H9 (cell line): ENCODE data around the gene ZNF614. TPM values are rescaled to one million over a fixed set of nuclear protein-coding genes. Genes with fewer than 3 reads are reported as not detected.

Experiments used
- DNase-seq: peaks from one replicate; pipeline ENCODE4 v3.0.0-alpha.2; 2017
- H2AFZ ChIP-seq: one replicate; pipeline ENCODE4 v1.6.1; 2013; ENCODE audit warnings: mild to moderate bottlenecking, low read length, control low read depth, moderate library complexity
- H2AK5ac ChIP-seq: 2 replicates; pipeline ENCODE4 v1.6.1; 2013; ENCODE audit warnings: low read length, control low read depth, mixed read lengths; ENCODE audit not compliant: insufficient read length
- H2BK120ac ChIP-seq: one replicate; pipeline ENCODE4 v1.6.1; 2013; ENCODE audit warnings: low read depth, mild to moderate bottlenecking, low read length, control low read depth, inconsistent platforms; ENCODE audit not compliant: poor library complexity, severe bottlenecking
- H2BK12ac ChIP-seq: 2 replicates; pipeline ENCODE4 v1.6.1; 2013; ENCODE audit warnings: low read length, control low read depth, mixed read lengths, low read depth; ENCODE audit not compliant: insufficient read length
- H2BK15ac ChIP-seq: 2 replicates; pipeline ENCODE4 v1.6.1; 2013; ENCODE audit warnings: low read depth, low read length, control low read depth
- H2BK20ac ChIP-seq: one replicate; pipeline ENCODE4 v1.6.1; 2013; ENCODE audit warnings: low read depth, mild to moderate bottlenecking, low read length, control low read depth, inconsistent platforms; ENCODE audit not compliant: poor library complexity, severe bottlenecking
- H2BK5ac ChIP-seq: 2 replicates; pipeline ENCODE4 v1.6.1; 2013; ENCODE audit warnings: low read length, control low read depth, mixed read lengths; ENCODE audit not compliant: insufficient read length
- H3K14ac ChIP-seq: 2 replicates; pipeline ENCODE4 v1.6.1; 2013; ENCODE audit warnings: low read length, control low read depth; ENCODE audit not compliant: insufficient read depth
- H3K18ac ChIP-seq: 2 replicates; pipeline ENCODE4 v1.6.1; 2013; ENCODE audit warnings: low read depth, mild to moderate bottlenecking, mixed read lengths, low read length, control low read depth; ENCODE audit not compliant: insufficient read length
- H3K23ac ChIP-seq: 2 replicates; pipeline ENCODE4 v1.6.1; 2013; ENCODE audit warnings: low read length, control low read depth, mixed read lengths, low read depth; ENCODE audit not compliant: insufficient read length
- H3K23me2 ChIP-seq: 2 replicates; pipeline ENCODE4 v1.6.1; 2013; ENCODE audit warnings: low read depth, mild to moderate bottlenecking, mixed read lengths, low read length, control low read depth; ENCODE audit not compliant: insufficient read length, poor library complexity, severe bottlenecking
- H3K27ac ChIP-seq: 2 replicates; pipeline ENCODE4 v1.5.1; 2013; ENCODE audit warnings: low read length, control low read depth, mixed read lengths, low read depth; ENCODE audit not compliant: insufficient read length
- H3K27me3 ChIP-seq: 2 replicates; pipeline ENCODE4 v1.6.1; 2013; ENCODE audit warnings: low read length, control low read depth, inconsistent platforms; ENCODE audit not compliant: insufficient read depth
- H3K4ac ChIP-seq: 2 replicates; pipeline ENCODE4 v1.6.1; 2013; ENCODE audit warnings: low read depth, mild to moderate bottlenecking, control low read depth, inconsistent platforms, low read length, moderate library complexity
- H3K4me1 ChIP-seq: 2 replicates; pipeline ENCODE4 v1.6.1; 2013; ENCODE audit warnings: low read length, control low read depth, inconsistent platforms; ENCODE audit not compliant: insufficient read depth
- H3K4me2 ChIP-seq: 2 replicates; pipeline ENCODE4 v1.6.1; 2013; ENCODE audit warnings: low read length, control low read depth, mixed read lengths; ENCODE audit not compliant: insufficient read length, insufficient read depth
- H3K56ac ChIP-seq: 2 replicates; pipeline ENCODE4 v1.6.1; 2013; ENCODE audit warnings: low read depth, mild to moderate bottlenecking, mixed read lengths, low read length, control low read depth; ENCODE audit not compliant: insufficient read length
- H3K79me1 ChIP-seq: 2 replicates; pipeline ENCODE4 v1.6.1; 2013; ENCODE audit warnings: low read depth, mild to moderate bottlenecking, moderate library complexity, low read length, control low read depth, inconsistent platforms; ENCODE audit not compliant: insufficient read depth, poor library complexity, severe bottlenecking
- H3K79me2 ChIP-seq: 2 replicates; pipeline ENCODE4 v1.6.1; 2013; ENCODE audit warnings: low read length, control low read depth, inconsistent platforms; ENCODE audit not compliant: insufficient read depth
- H3K9ac ChIP-seq: 2 replicates; pipeline ENCODE4 v1.6.1; 2013; ENCODE audit warnings: low read length, control low read depth, mixed read lengths; ENCODE audit not compliant: insufficient read length; ENCODE audit errors: extremely low read depth
- H3K9me3 ChIP-seq: one replicate; pipeline ENCODE4 v1.6.1; 2013; ENCODE audit warnings: low read depth, low read length, inconsistent platforms; ENCODE audit not compliant: control insufficient read depth
- H3T11ph ChIP-seq: one replicate; pipeline ENCODE4 v1.6.1; 2013; ENCODE audit warnings: mild to moderate bottlenecking, low read length, control low read depth, inconsistent platforms
- H4K20me1 ChIP-seq: one replicate; pipeline ENCODE4 v1.6.1; 2013; ENCODE audit not compliant: control insufficient read depth, insufficient read length, insufficient read depth
- H4K5ac ChIP-seq: 2 replicates; pipeline ENCODE4 v1.6.1; 2013; ENCODE audit warnings: low read depth, mild to moderate bottlenecking, mixed read lengths, low read length, control low read depth; ENCODE audit not compliant: insufficient read length
- H4K8ac ChIP-seq: replicated peaks from 2 replicates; pipeline ENCODE4 v1.6.1; 2013; ENCODE audit warnings: low read length, control low read depth, mixed read lengths, low read depth; ENCODE audit not compliant: insufficient read length
- H4K91ac ChIP-seq: 2 replicates; pipeline ENCODE4 v1.6.1; 2013; ENCODE audit warnings: low read depth, mild to moderate bottlenecking, moderate library complexity, mixed read lengths, low read length, control low read depth; ENCODE audit not compliant: insufficient read length
- H3K27ac Mint-ChIP-seq, 3 experiments: 2 replicates in 2 of 3; 3 replicates in 1 of 3; pipeline ENCODE4 v1.8.0; 2020 to 2021; ENCODE audit warnings: mixed read lengths in 3 of 3, mild to moderate bottlenecking in 1 of 3, moderate library complexity in 1 of 3
- H3K27me3 Mint-ChIP-seq: 2 replicates; pipeline ENCODE4 v1.8.0; 2021; ENCODE audit warnings: low read depth, mild to moderate bottlenecking, moderate library complexity, mixed read lengths
- H3K36me3 Mint-ChIP-seq, 3 experiments: 2 replicates in 2 of 3; 3 replicates in 1 of 3; pipeline ENCODE4 v1.8.0; 2020 to 2021; ENCODE audit warnings: low read depth in 3 of 3, mixed read lengths in 3 of 3; ENCODE audit not compliant: insufficient read depth in 1 of 3
- H3K4me1 Mint-ChIP-seq, 2 experiments: 2 replicates each; pipeline ENCODE4 v1.8.0; 2020; ENCODE audit warnings: mixed read lengths in 2 of 2
- H3K4me3 Mint-ChIP-seq, 2 experiments: 2 replicates in 1 of 2; 3 replicates in 1 of 2; pipeline ENCODE4 v1.8.0; 2020 to 2021; ENCODE audit warnings: mild to moderate bottlenecking in 2 of 2, mixed read lengths in 2 of 2, moderate library complexity in 1 of 2
- H3K9me3 Mint-ChIP-seq, 2 experiments: 2 replicates in 1 of 2; 3 replicates in 1 of 2; pipeline ENCODE4 v1.8.0; 2020; ENCODE audit warnings: mild to moderate bottlenecking in 2 of 2, mixed read lengths in 2 of 2, moderate library complexity in 1 of 2
- CTCF ChIP-seq: fragments of 200-600 bp; sonication (generic); conservative IDR thresholded peaks from 3 replicates; pipeline ENCODE4 v1.8.0; 2021; ENCODE audit warnings: antibody characterized with exemption, mild to moderate bottlenecking
- WGBS: extraction: QIAGEN DNeasy Blood & Tissue Kit; methylation state at CpG from one replicate; pipeline ENCODE4 v1.1.7; 2013; ENCODE audit warnings: missing lambda C conversion rate, low lambda C conversion rate, mixed read lengths; ENCODE audit not compliant: insufficient read length; ENCODE audit errors: extremely low coverage; 5-methylcytosine and 5-hydroxymethylcytosine counted together
- long read RNA-seq: library from polyadenylated mRNA; unstranded; transcript quantifications from one replicate; pipeline ENCODE4 v2.0.0, GENCODE V29; 2020
- total RNA-seq: library from RNA; stranded (reverse); gene quantifications from 2 replicates; pipeline ENCODE4 v1.2.1, GENCODE V29; 2021

ZNF614 gene
- 23.1 and 25.0 TPM in 2 replicates for total RNA-seq
- long read RNA-seq, full-length matches to known transcripts, result 96 of 104 reads
- long read RNA-seq, partial matches to known transcripts, result 2 of 104 reads
- long read RNA-seq, other reads (novel, unspliced or antisense), result 6 of 104 reads

DNA sequence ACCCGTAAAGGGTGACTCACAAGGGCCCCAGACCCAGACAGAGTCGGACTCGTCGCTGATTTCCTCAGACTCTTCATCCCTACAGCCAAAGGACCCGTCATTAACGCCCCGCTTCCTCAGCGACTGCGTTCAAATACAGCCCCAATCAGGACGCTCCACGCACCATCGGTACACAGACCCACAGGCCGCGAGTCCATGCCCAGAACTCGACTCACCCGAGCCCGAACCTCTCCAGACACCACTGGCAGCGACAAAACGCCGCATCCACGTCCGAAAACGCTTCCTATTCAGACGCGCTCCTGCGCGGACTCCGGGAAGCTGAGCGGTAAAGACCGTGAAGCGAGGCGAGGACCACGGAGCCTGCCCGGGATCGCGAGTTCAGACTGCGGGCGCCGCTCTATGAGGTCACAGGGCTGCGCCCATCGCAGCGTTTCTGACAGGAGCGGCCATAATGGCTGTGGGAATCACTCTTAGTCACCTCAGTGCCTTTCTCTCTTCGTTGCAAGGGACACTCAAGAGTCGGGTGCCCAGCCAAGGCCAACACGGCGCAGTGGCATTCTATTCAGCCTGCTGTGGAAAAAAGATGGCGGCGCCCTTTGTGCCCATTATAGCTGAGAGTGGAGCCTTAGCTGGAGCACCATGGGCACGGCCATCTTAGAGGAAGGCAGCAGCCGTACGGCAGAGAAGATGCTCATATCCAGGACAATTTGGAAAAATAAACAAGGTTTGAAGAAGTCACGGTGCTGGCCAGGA, at the start of gene ZNF614:
TSS of gene ZNF614 (minus strand) at position 353 of the 753 bp plus-strand sequence. CDS start 2,634 bp downstream, outside the sequence.
- H4K20me1 ChIP-seq, result no peaks in the 10 kb centered on the region
- H2AFZ ChIP-seq, result peak within 1 kb of the TSS; percentile 76
- no peak within 1 kb of the TSS for H3K23ac ChIP-seq
- peaks cover 5% of the 10 kb centered on the region for H3K9me3 ChIP-seq
- peak within 1 kb of the TSS; percentile 57 for H3K4me2 ChIP-seq
- H2BK5ac ChIP-seq, result peak within 1 kb of the TSS; percentile 4
- H2BK20ac ChIP-seq, result no peak within 1 kb of the TSS
- H2BK12ac ChIP-seq, result no peak within 1 kb of the TSS
- peak within 1 kb of the TSS; percentile 85 for H3K18ac ChIP-seq
- Mint-ChIP-seq H3K4me1 (peaks cover 15% of the 10 kb centered on the region in 2 experiments), H3K27me3 (peaks cover 4% of the 10 kb centered on the region; the same call in 1 of the 2 replicates), H3K27ac (peak within 1 kb of the TSS; percentile 97 to 99 (median 99)), H3K36me3 (peaks cover 51 to 76% (median 53%) of the 10 kb centered on the region in 3 experiments), H3K4me3 (peak within 1 kb of the TSS; percentile 98 to 99), H3K9me3 (peaks cover 25 to 50% of the 10 kb centered on the region in 2 experiments)
- TF ChIP-seq CTCF, result no peak
- peak within 1 kb of the TSS; percentile 95 for H3K9ac ChIP-seq
- H3K56ac ChIP-seq, result no peak within 1 kb of the TSS
- no peaks in the 10 kb centered on the region for H3K23me2 ChIP-seq
- no peaks in the 10 kb centered on the region for H3K4me1 ChIP-seq
- H3K79me2 ChIP-seq, result peaks cover 5% of the 10 kb centered on the region; the same call in 1 of the 2 replicates
- H3K79me1 ChIP-seq, result no peaks in the 10 kb centered on the region
- no peak within 1 kb of the TSS for H2AK5ac ChIP-seq
- H4K91ac ChIP-seq, result no peak within 1 kb of the TSS
- no peak within 1 kb of the TSS for H3K4ac ChIP-seq
- H3K27ac ChIP-seq, result peak within 1 kb of the TSS; percentile 37
- peak within 1 kb of the TSS; percentile 83 for H3K14ac ChIP-seq
- H3T11ph ChIP-seq, result no peak within 1 kb of the TSS
- H3K27me3 ChIP-seq, result no peaks in the 10 kb centered on the region
- no peak within 1 kb of the TSS for H4K5ac ChIP-seq
- no peak within 1 kb of the TSS for H2BK15ac ChIP-seq
- no peak within 1 kb of the TSS for H2BK120ac ChIP-seq
- WGBS, result no CpG with 5 or more reads among the region's 53 CpGs
- no peak within 1 kb of the TSS for H4K8ac ChIP-seq
- peak; percentile 86 for DNase-seq
